Measurements from ENCODE around the gene EFCAB8. TPM values are rescaled to one million over a fixed set of nuclear protein-coding genes. Genes with fewer than 3 reads are reported as not detected.

EFCAB8 gene
- total RNA-seq, 2 experiments from 2014 or later = not detected

GRCh38 chr20:32997431-32997830 is 138.7 kb downstream of the EFCAB8 start:
- no peaks in the 10 kb centered on the region for H4K20me1 ChIP-seq (ENCODE audit: insufficient read depth, low read length)

GRCh38 chr20:32999603-33000250 is 141.0 kb downstream of the EFCAB8 start:
- Histone ChIP-seq H3K4me3 (ENCODE audit: low read depth, low read length, poor library complexity, severe bottlenecking) (no peak overlapping the region), H3K4me2 (ENCODE audit: low read length) (no peak overlapping the region), H3K27ac (ENCODE audit: low read depth, low read length, poor library complexity, severe bottlenecking) (no peak overlapping the region), H3K79me2 (ENCODE audit: insufficient read depth, low read depth, low read length) (no peaks in the 10 kb centered on the region), H3K9me2 (ENCODE audit: insufficient read depth, low read length) (no peaks in the 10 kb centered on the region), H4K20me1 (ENCODE audit: insufficient read depth, low read length) (no peaks in the 10 kb centered on the region), H2AFZ (ENCODE audit: low read length) (no peak overlapping the region), H3K36me3 (ENCODE audit: insufficient read depth, low read length) (no peaks in the 10 kb centered on the region), H3K4me1 (ENCODE audit: insufficient read depth, low read length, poor library complexity, severe bottlenecking) (no peaks in the 10 kb centered on the region), H3K9me3 (ENCODE audit: low read length) (peaks cover under 1% of the 10 kb centered on the region; the same call in 1 of the 2 replicates)
- DNase-seq (ENCODE audit: low spot score) = no peak
- BruUV-seq (replicated peaks) = no TSS peak
- ChIA-PET POLR2A (interaction anchor here (0.5 kb wide), 1 partner anchor 89 kb away, joined by 5 read pairs; no protein-coding TSS in a partner anchor), CTCF (ENCODE audit: unreplicated experiment) (no interaction called here)
- intact Hi-C loops (cut with micrococcal nuclease; ENCODE audit: unreplicated experiment) = no loop called here
- no peak for TF ChIP-seq CTCF (conservative IDR thresholded peaks at IDR 0.05; ENCODE audit: low read length)
- no peak for TF ChIP-seq EZH2phosphoT487 (IDR thresholded peaks at IDR 0.05; ENCODE audit: borderline replicate concordance, low read depth, low read length)

More at GRCh38 chr20:32997431-32997830, 138.7 kb downstream of the EFCAB8 start:
- H3K4me2 ChIP-seq (ENCODE audit: low read length) = no peak overlapping the region
- no peak overlapping the region for H2AFZ ChIP-seq (ENCODE audit: low read length)
- H3K4me1 ChIP-seq (ENCODE audit: insufficient read depth, low read length, poor library complexity, severe bottlenecking) = no peaks in the 10 kb centered on the region
- H3K27ac ChIP-seq (ENCODE audit: low read depth, low read length, poor library complexity, severe bottlenecking) = no peak overlapping the region
- no peaks in the 10 kb centered on the region for H3K79me2 ChIP-seq (ENCODE audit: insufficient read depth, low read depth, low read length)
- TF ChIP-seq CTCF (conservative IDR thresholded peaks at IDR 0.05; ENCODE audit: low read length) (no peak), EZH2phosphoT487 (IDR thresholded peaks at IDR 0.05; ENCODE audit: borderline replicate concordance, low read depth, low read length) (no peak)
- ChIA-PET CTCF (ENCODE audit: unreplicated experiment) (no interaction called here), POLR2A (no interaction called here)
- no peaks in the 10 kb centered on the region for H3K36me3 ChIP-seq (ENCODE audit: insufficient read depth, low read length)
- H3K9me3 ChIP-seq (ENCODE audit: low read length) = no peaks in the 10 kb centered on the region
- intact Hi-C loops (cut with micrococcal nuclease; ENCODE audit: unreplicated experiment) = no loop called here
- BruUV-seq (replicated peaks) = no TSS peak
- no peak for DNase-seq (ENCODE audit: low spot score)
- H3K9me2 ChIP-seq (ENCODE audit: insufficient read depth, low read length) = no peaks in the 10 kb centered on the region
- no peak overlapping the region for H3K4me3 ChIP-seq (ENCODE audit: low read depth, low read length, poor library complexity, severe bottlenecking)

GRCh38 chr20:33000802-33001466 is 142.2 kb downstream of the EFCAB8 start:
- no peak overlapping the region for H3K4me3 ChIP-seq (ENCODE audit: low read depth, low read length, poor library complexity, severe bottlenecking)
- ChIA-PET POLR2A (no interaction called here), CTCF (ENCODE audit: unreplicated experiment) (no interaction called here)
- TF ChIP-seq CTCF (conservative IDR thresholded peaks at IDR 0.05; ENCODE audit: low read length) = no peak
- no peak for TF ChIP-seq EZH2phosphoT487 (IDR thresholded peaks at IDR 0.05; ENCODE audit: borderline replicate concordance, low read depth, low read length)
- H3K4me2 ChIP-seq (ENCODE audit: low read length) = no peak overlapping the region
- H3K36me3 ChIP-seq (ENCODE audit: insufficient read depth, low read length) = no peaks in the 10 kb centered on the region
- no peaks in the 10 kb centered on the region for H3K4me1 ChIP-seq (ENCODE audit: insufficient read depth, low read length, poor library complexity, severe bottlenecking)
- peaks cover 8% of the 10 kb centered on the region; the same call in 1 of the 2 replicates for H3K9me3 ChIP-seq (ENCODE audit: low read length)
- no peaks in the 10 kb centered on the region for H4K20me1 ChIP-seq (ENCODE audit: insufficient read depth, low read length)
- intact Hi-C loops (cut with micrococcal nuclease; ENCODE audit: unreplicated experiment) = no loop called here
- no peaks in the 10 kb centered on the region for H3K79me2 ChIP-seq (ENCODE audit: insufficient read depth, low read depth, low read length)
- BruUV-seq (replicated peaks) = no TSS peak
- DNase-seq (ENCODE audit: low spot score) = no peak
- no peak overlapping the region for H3K27ac ChIP-seq (ENCODE audit: low read depth, low read length, poor library complexity, severe bottlenecking)
- no peak overlapping the region for H2AFZ ChIP-seq (ENCODE audit: low read length)
- no peaks in the 10 kb centered on the region for H3K9me2 ChIP-seq (ENCODE audit: insufficient read depth, low read length)

All from OCI-LY7 (cell line).